ENCODE results near the gene RALGAPA2. TPM values are rescaled to one million over a fixed set of nuclear protein-coding genes. Genes with fewer than 3 reads are reported as not detected.

RALGAPA2 gene
- total and polyA plus RNA-seq, 2 experiments from 2014 or later: 1.3 to 2.6 TPM

GRCh38 chr20:20517296-20517695 is 195.1 kb downstream of the RALGAPA2 start:
- Histone ChIP-seq H3K27me3 (replicated peaks; ENCODE audit: insufficient read depth) (no peaks in the 10 kb centered on the region), H3K9me3 (ENCODE audit: low read depth) (no peaks in the 10 kb centered on the region), H3K4me3 (no peak overlapping the region), H3K36me3 (ENCODE audit: low read depth) (no peaks in the 10 kb centered on the region), H3K79me2 (ENCODE audit: insufficient read depth) (no peaks in the 10 kb centered on the region), H2AFZ (no peak overlapping the region), H3K27ac (no peak overlapping the region), H3F3A (ENCODE audit: insufficient read depth) (peaks cover 5% of the 10 kb centered on the region; the same call in 1 of the 2 replicates), H4K20me1 (ENCODE audit: insufficient read depth) (no peaks in the 10 kb centered on the region), H3K4me2 (ENCODE audit: unreplicated experiment) (no peak overlapping the region), H3K9ac (no peak overlapping the region), H3K4me1 (ENCODE audit: insufficient read depth) (peaks cover 10% of the 10 kb centered on the region), H3K9me2 (ENCODE audit: insufficient read depth) (no peaks in the 10 kb centered on the region)
- no peak for DNase-seq
- in situ Hi-C loops (cut with MboI): no loop called here
- WGBS, 2 experiments (ENCODE audit: low coverage in 1 of 2, low lambda C conversion rate in 2 of 2, missing lambda C conversion rate in 2 of 2): 83 to 97% methylated on average over 2 of the region's 2 CpGs
- TF ChIP-seq EZH2phosphoT487 (IDR thresholded peaks at IDR 0.05; ENCODE audit: insufficient read depth, low read depth) (no peak), EZH2 (IDR thresholded peaks at IDR 0.05; ENCODE audit: insufficient read depth, poor library complexity, severe bottlenecking) (no peak)

- Histone ChIP-seq H3K27me3 (replicated peaks; ENCODE audit: insufficient read depth) (no peaks in the 10 kb centered on the region), H3K79me2 (ENCODE audit: insufficient read depth) (no peaks in the 10 kb centered on the region), H3F3A (ENCODE audit: insufficient read depth) (no peaks in the 10 kb centered on the region), H2AFZ (no peak overlapping the region), H3K9me3 (ENCODE audit: low read depth) (no peaks in the 10 kb centered on the region), H3K4me2 (ENCODE audit: unreplicated experiment) (no peak overlapping the region), H3K4me1 (ENCODE audit: insufficient read depth) (no peaks in the 10 kb centered on the region), H3K4me3 (no peak overlapping the region), H4K20me1 (ENCODE audit: insufficient read depth) (no peaks in the 10 kb centered on the region), H3K9ac (no peak overlapping the region), H3K36me3 (ENCODE audit: low read depth) (no peaks in the 10 kb centered on the region), H3K9me2 (ENCODE audit: insufficient read depth) (no peaks in the 10 kb centered on the region), H3K27ac (no peak overlapping the region)
- TF ChIP-seq EZH2phosphoT487 (IDR thresholded peaks at IDR 0.05; ENCODE audit: insufficient read depth, low read depth): no peak
- no peak for TF ChIP-seq EZH2 (IDR thresholded peaks at IDR 0.05; ENCODE audit: insufficient read depth, poor library complexity, severe bottlenecking)
- in situ Hi-C loops (cut with MboI): no loop called here
- no peak for DNase-seq
- WGBS, 2 experiments (ENCODE audit: low coverage in 1 of 2, low lambda C conversion rate in 2 of 2, missing lambda C conversion rate in 2 of 2): 94 to 100% methylated on average over 1 of the region's 1 CpG
These were observed 198.7 kb downstream of the RALGAPA2 start for GRCh38 chr20:20513720-20514119.

- no peaks in the 10 kb centered on the region for H3K79me2 ChIP-seq (ENCODE audit: insufficient read depth)
- H4K20me1 ChIP-seq (ENCODE audit: insufficient read depth): no peaks in the 10 kb centered on the region
- TF ChIP-seq EZH2phosphoT487 (IDR thresholded peaks at IDR 0.05; ENCODE audit: insufficient read depth, low read depth) (no peak), EZH2 (IDR thresholded peaks at IDR 0.05; ENCODE audit: insufficient read depth, poor library complexity, severe bottlenecking) (no peak)
- H3K36me3 ChIP-seq (ENCODE audit: low read depth): no peaks in the 10 kb centered on the region
- no peaks in the 10 kb centered on the region for H3K4me1 ChIP-seq (ENCODE audit: insufficient read depth)
- no peaks in the 10 kb centered on the region for H3K9me2 ChIP-seq (ENCODE audit: insufficient read depth)
- H3K9me3 ChIP-seq (ENCODE audit: low read depth): no peaks in the 10 kb centered on the region
- no peak overlapping the region for H3K27ac ChIP-seq
- in situ Hi-C loops (cut with MboI): no loop called here
- no peak overlapping the region for H3K9ac ChIP-seq
- H3K27me3 ChIP-seq (replicated peaks; ENCODE audit: insufficient read depth): no peaks in the 10 kb centered on the region
- no peak for DNase-seq
- no peak overlapping the region for H3K4me2 ChIP-seq (ENCODE audit: unreplicated experiment)
- 91 to 97% methylated on average over 2 of the region's 2 CpGs for WGBS, 2 experiments (ENCODE audit: low coverage in 1 of 2, low lambda C conversion rate in 2 of 2, missing lambda C conversion rate in 2 of 2)
- no peak overlapping the region for H3K4me3 ChIP-seq
- H2AFZ ChIP-seq: no peak overlapping the region
- no peaks in the 10 kb centered on the region for H3F3A ChIP-seq (ENCODE audit: insufficient read depth)
These were observed 206.9 kb downstream of the RALGAPA2 start for GRCh38 chr20:20505554-20505953.

- H3K4me2 ChIP-seq (ENCODE audit: unreplicated experiment): no peak overlapping the region
- WGBS, 2 experiments (ENCODE audit: low coverage in 1 of 2, low lambda C conversion rate in 2 of 2, missing lambda C conversion rate in 2 of 2): 93 to 94% methylated on average over 7 of the region's 7 CpGs
- in situ Hi-C loops (cut with MboI): no loop called here
These were observed 208.5 kb downstream of the RALGAPA2 start for GRCh38 chr20:20503777-20504530.

More at GRCh38 chr20:20503777-20504530, 208.5 kb downstream of the RALGAPA2 start:
- H3K9me2 ChIP-seq (ENCODE audit: insufficient read depth): no peaks in the 10 kb centered on the region
- H3K4me1 ChIP-seq (ENCODE audit: insufficient read depth): no peaks in the 10 kb centered on the region
- H3K9me3 ChIP-seq (ENCODE audit: low read depth): no peaks in the 10 kb centered on the region
- no peak for DNase-seq
- no peak overlapping the region for H3K27ac ChIP-seq
- H3K9ac ChIP-seq: no peak overlapping the region
- no peak overlapping the region for H3K4me3 ChIP-seq
- H2AFZ ChIP-seq: no peak overlapping the region
- no peaks in the 10 kb centered on the region for H3K79me2 ChIP-seq (ENCODE audit: insufficient read depth)
- H3K36me3 ChIP-seq (ENCODE audit: low read depth): no peaks in the 10 kb centered on the region
- no peaks in the 10 kb centered on the region for H3K27me3 ChIP-seq (replicated peaks; ENCODE audit: insufficient read depth)
- H3F3A ChIP-seq (ENCODE audit: insufficient read depth): no peaks in the 10 kb centered on the region
- H4K20me1 ChIP-seq (ENCODE audit: insufficient read depth): no peaks in the 10 kb centered on the region
- no peak for TF ChIP-seq EZH2phosphoT487 (IDR thresholded peaks at IDR 0.05; ENCODE audit: insufficient read depth, low read depth)
- TF ChIP-seq EZH2 (IDR thresholded peaks at IDR 0.05; ENCODE audit: insufficient read depth, poor library complexity, severe bottlenecking): no peak

Measured in GM23248 (cell line).